HG03469 (cell line): Measurements from ENCODE around the gene COL13A1.

Source experiments
- ATAC-seq: cut with Tn5 transposase; IDR thresholded peaks from one replicate; pipeline ENCODE4 v1.9.1; 2021; ENCODE audit warnings: mild to moderate bottlenecking, moderate library complexity, moderate number of reproducible peaks; ENCODE audit not compliant: unreplicated experiment

COL13A1 gene

GRCh38 chr10:69939481-69939880 lies 137.8 kb downstream of the COL13A1 start:
- ATAC-seq = no peak

- ATAC-seq = no peak
Measured at GRCh38 chr10:69941730-69942129, 140.0 kb downstream of the COL13A1 start.

DNA sequence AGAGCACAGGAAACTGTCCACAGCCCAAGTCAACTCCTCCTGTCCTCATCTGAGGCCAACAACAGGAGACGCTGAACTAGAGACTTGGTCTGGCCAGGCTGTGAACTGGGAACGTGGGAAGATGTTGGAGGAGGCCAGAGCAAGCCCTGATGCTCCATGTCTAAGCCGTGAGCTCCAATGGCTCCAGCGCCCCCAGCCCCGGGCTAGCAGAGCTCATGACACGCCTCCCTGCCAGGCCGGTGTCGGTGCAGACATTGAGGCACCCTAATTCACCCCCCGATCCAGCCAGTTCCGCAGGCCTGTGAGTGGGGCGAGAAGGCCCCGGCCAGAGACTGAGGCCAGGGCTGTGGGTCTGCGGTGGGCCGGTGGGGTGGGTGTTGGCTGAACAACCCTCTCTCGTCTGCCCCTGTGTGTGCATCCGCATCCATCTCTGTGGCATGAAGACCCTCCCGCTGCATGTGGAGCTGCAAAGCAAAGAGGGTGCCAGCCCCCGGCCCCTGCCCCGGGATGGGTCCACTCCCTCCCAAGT lies 141.7 kb downstream of the COL13A1 start:
- ATAC-seq = no peak

DNA sequence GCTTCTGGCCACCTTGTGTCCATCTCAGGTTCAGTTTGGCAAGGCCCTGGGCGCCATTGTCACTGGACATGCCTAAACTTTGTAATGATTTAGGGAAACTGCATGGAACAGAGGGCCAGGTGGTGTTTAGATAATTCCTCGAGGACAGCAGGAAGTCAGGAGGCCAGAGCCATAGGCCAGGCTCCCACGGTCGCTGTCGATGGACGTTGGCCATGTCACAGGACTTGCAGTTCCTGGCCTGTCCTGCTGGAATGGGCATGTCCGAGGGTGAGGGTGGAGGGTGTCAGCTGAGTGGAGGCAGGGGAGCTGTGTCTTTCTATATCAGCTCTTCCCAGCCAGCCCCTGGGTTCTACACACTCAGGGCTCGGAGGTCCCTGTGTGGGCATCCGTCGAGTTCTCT lies 143.1 kb downstream of the COL13A1 start:
- ATAC-seq = no peak

- no peak for ATAC-seq
Measured at GRCh38 chr10:69948261-69948660, 146.6 kb downstream of the COL13A1 start.

DNA sequence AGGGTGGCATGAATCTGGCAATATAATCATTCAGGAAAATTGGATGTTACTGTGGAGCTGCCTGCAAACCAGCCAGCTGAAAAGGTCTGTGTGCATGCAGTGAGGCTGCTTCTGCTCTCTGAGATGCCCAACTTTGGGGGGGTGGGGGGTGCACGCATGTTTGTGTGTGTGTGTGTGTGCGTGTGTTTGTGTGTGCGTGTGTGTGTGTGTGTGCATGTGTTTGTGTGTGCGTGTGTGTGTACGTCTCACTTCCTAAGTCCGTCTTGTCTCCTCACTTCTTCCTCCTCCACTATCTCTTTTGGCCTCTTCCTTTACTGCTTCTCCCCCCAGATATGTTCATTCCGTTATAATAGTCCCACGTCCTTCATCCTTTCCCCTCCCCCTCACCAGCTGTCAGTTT lies 148.1 kb downstream of the COL13A1 start:
- ATAC-seq = no peak

- no peak for ATAC-seq
Measured at GRCh38 chr10:69951658-69952057, 150.0 kb downstream of the COL13A1 start.

- ATAC-seq = no peak
Measured at GRCh38 chr10:69952069-69952800, 150.5 kb downstream of the COL13A1 start.

- ATAC-seq = no peak
Measured at GRCh38 chr10:69952821-69953221, 151.1 kb downstream of the COL13A1 start.

- ATAC-seq = no peak
Measured at GRCh38 chr10:69953851-69954250, 152.1 kb downstream of the COL13A1 start.

DNA sequence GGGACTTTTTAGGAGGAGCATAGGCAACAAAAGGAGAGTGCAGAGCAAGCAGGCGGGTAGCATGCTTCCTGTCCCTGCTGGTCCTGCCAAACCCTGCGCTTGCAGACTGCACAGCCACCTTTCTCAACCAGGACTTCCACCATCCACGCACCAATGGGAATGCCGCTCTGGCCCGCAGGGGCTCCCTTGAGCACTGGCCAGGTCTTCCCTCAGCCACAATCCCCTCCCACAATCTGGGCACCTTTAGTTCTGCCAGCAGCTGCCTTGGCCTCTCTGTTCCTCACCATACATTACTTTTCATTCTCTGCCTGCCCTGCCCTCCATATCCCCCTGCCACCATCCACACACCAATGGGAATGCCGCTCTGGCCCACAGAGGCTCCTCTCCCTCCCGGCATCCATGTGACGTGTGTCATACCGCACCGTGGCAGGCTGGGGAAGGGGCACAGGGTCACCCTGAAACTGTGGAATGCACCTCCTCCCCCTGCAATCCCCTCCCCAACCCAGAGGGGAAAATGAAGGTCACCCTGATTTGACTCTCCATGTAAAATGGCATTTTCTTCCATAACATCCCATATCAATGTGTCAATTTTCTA lies 153.6 kb downstream of the COL13A1 start:
- no peak for ATAC-seq

GRCh38 chr10:69955897-69956740 lies 154.4 kb downstream of the COL13A1 start:
- ATAC-seq = no peak

GRCh38 chr10:69956741-69957230 lies 155.1 kb downstream of the COL13A1 start:
- no peak for ATAC-seq

GRCh38 chr10:69957241-69957885 lies 155.7 kb downstream of the COL13A1 start:
- ATAC-seq = no peak

DNA sequence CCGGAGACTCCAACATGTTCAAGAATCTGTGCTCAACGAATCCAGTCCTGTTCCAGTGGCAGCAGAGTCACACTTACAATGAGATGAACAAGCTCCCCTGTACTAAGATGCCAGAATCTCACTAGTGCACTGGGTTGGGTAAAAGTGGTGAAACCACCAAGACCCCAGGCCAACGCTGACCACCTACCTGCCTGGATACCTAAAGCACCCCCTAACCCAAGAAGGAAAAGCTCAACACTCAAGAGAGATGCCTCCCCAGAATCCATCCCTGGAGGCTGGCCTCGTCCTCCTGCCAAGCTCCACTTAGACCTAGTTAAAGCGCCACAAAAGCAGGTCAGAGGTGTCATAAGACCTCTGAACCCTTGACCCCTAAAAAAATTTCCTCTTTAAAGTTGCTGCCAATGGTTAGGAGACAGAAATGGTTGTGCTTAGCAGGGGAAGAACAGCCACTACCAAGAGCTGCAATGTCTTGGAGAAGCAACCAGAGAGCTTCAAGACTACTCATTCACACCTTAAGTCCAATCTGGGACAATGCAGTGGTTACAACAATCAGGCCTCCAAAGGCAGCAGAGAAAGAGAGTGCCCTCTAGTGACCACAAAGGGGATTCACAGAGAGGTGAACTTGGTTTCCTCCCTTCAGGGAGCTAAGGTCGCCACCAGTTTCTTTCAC lies 156.3 kb downstream of the COL13A1 start:
- no peak for ATAC-seq

GRCh38 chr10:69958556-69958902 lies 156.8 kb downstream of the COL13A1 start:
- no peak for ATAC-seq

DNA sequence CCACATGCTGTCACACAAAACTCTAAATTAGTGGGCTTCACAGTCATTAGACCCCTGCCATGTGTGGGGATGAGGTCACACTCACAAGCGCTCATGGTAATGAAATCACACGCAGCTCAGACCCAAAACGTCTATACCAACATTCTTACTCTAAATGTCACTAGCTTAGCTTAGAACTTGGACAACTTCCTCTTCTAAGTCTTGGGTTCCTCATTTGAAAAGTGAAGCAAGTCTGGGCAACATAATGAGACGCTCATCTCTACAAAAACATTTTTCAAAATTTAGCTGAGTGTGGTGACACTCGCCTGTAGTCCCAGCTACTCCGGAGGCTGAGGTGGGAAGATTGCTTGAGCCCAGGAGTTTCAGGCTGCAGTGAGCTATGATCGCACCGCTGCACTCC lies 158.2 kb downstream of the COL13A1 start:
- no peak for ATAC-seq

GRCh38 chr10:69960606-69960987 lies 158.9 kb downstream of the COL13A1 start:
- ATAC-seq = no peak

GRCh38 chr10:69960988-69961880 lies 159.5 kb downstream of the COL13A1 start:
- ATAC-seq = no peak
